Esophagus squamous epithelium (tissue), 4 donors: ENCODE data around the gene AUTS2.

Experiments used
- POLR2A ChIP-seq, 4 donors: fragments of 450-650 bp; IDR thresholded peaks; one replicate each; pipeline ENCODE4 v1.6.1; 2017; ENCODE audit warnings: antibody characterized with exemption in 4 of 4, mild to moderate bottlenecking in 4 of 4, moderate library complexity in 3 of 4
- TF ChIP-seq, protein P1 (sequence below), 6 experiments: fragments of 450-650 bp in 4 of 6; fragments of 200-600 bp in 2 of 6; sonication (generic) in 2 of 6; IDR thresholded peaks; one replicate each; pipeline ENCODE4 v1.5.1; 2016 to 2019; ENCODE audit warnings: antibody characterized with exemption in 6 of 6, mild to moderate bottlenecking in 4 of 6, moderate library complexity in 4 of 6

- TF ChIP-seq POLR2A (IDR thresholded peaks at IDR 0.05): no peak
- TF ChIP-seq, protein P1, sequence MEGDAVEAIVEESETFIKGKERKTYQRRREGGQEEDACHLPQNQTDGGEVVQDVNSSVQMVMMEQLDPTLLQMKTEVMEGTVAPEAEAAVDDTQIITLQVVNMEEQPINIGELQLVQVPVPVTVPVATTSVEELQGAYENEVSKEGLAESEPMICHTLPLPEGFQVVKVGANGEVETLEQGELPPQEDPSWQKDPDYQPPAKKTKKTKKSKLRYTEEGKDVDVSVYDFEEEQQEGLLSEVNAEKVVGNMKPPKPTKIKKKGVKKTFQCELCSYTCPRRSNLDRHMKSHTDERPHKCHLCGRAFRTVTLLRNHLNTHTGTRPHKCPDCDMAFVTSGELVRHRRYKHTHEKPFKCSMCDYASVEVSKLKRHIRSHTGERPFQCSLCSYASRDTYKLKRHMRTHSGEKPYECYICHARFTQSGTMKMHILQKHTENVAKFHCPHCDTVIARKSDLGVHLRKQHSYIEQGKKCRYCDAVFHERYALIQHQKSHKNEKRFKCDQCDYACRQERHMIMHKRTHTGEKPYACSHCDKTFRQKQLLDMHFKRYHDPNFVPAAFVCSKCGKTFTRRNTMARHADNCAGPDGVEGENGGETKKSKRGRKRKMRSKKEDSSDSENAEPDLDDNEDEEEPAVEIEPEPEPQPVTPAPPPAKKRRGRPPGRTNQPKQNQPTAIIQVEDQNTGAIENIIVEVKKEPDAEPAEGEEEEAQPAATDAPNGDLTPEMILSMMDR (IDR thresholded peaks at IDR 0.05): no peak
Observed at GRCh38 chr7:70353946-70354335, 755.7 kb downstream of the AUTS2 start.
